Activated CD8-positive, alpha-beta T cell treated with anti-CD3 and anti-CD28 coated beads for 36 hours (primary cell): ENCODE measurements around the gene JAK1. TPM values are rescaled to one million over a fixed set of nuclear protein-coding genes. Genes with fewer than 3 reads are reported as not detected.

Experiments
- ATAC-seq: fragments of 200-7000 bp; cut with Tn5 transposase; one replicate; pipeline ENCODE4 v1.10.0; 2021; ENCODE audit warnings: mild to moderate bottlenecking, moderate library complexity
- CTCF ChIA-PET: fragments of 350-600 bp; sonication (Branson Sonifier 250); formaldehyde crosslinking; loops from one replicate; lab custom pipeline; 2021; ENCODE audit warnings: antibody characterized with exemption; lab: Charles Lee
- POLR2A ChIA-PET: fragments of 350-600 bp; sonication (Branson Sonifier 250); formaldehyde crosslinking; loops from one replicate; lab custom pipeline; 2021; ENCODE audit warnings: antibody characterized with exemption; lab: Charles Lee
- DNase-seq: peaks from one replicate; pipeline ENCODE4 v3.0.0-alpha.2; 2020
- H3K27ac Mint-ChIP-seq: one replicate; pipeline ENCODE4 v1.8.0; 2021; ENCODE audit warnings: mild to moderate bottlenecking, mixed read lengths
- H3K27me3 Mint-ChIP-seq: one replicate; pipeline ENCODE4 v1.8.0; 2021; ENCODE audit warnings: mixed read lengths
- H3K36me3 Mint-ChIP-seq: one replicate; pipeline ENCODE4 v1.8.0; 2021; ENCODE audit warnings: low read depth, mixed read lengths
- H3K4me1 Mint-ChIP-seq: one replicate; pipeline ENCODE4 v1.8.0; 2021; ENCODE audit warnings: low read depth, mixed read lengths
- H3K4me3 Mint-ChIP-seq: one replicate; pipeline ENCODE4 v1.8.0; 2021; ENCODE audit warnings: mild to moderate bottlenecking, moderate library complexity, mixed read lengths
- H3K9me3 Mint-ChIP-seq: one replicate; pipeline ENCODE4 v1.8.0; 2021; ENCODE audit warnings: mixed read lengths
- intact Hi-C: fragments of 100-400 bp; cut with micrococcal nuclease; formaldehyde crosslinking; loops from one replicate; pipeline ENCODE4 v1.10.0; 2022
- total RNA-seq, 2 experiments: library from RNA; stranded (reverse); gene quantifications; one replicate each; pipeline ENCODE4 v1.2.3, GENCODE V29; 2021
- TF ChIP-seq, protein P1 (sequence below): fragments of 200-600 bp; IDR thresholded peaks from one replicate; pipeline ENCODE4 v1.8.0; 2022; ENCODE audit warnings: antibody characterized with exemption, mild to moderate bottlenecking

JAK1 gene
- total RNA-seq, 2 experiments from 2014 or later, result 96.3 to 108 TPM

DNA sequence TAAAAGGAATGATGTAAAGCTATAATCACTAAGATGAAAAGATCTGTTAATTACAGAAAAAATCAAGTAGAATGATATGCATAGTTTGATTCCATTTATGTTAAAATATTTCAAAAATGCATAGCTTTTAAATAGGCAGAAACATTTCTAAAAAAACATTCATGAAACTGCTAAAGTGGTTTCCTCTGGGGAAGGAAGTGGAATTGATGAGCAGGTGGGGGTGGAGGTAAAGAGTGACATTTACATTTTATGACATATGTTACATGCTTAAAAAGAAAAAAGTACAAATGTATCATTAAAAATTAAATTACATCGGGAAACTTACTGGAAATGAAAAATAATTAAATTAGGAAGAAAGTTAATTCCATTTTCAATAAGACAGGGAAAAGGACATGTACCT is 42.8 kb upstream of the JAK1 start:
- Mint-ChIP-seq H3K4me1 (peaks cover 34% of the 10 kb centered on the region), H3K27me3 (no peaks in the 10 kb centered on the region), H3K4me3 (peak overlapping the region; percentile 20), H3K36me3 (peaks cover 12% of the 10 kb centered on the region), H3K27ac (peak overlapping the region; percentile 90), H3K9me3 (peaks cover 4% of the 10 kb centered on the region)
- TF ChIP-seq, protein P1, sequence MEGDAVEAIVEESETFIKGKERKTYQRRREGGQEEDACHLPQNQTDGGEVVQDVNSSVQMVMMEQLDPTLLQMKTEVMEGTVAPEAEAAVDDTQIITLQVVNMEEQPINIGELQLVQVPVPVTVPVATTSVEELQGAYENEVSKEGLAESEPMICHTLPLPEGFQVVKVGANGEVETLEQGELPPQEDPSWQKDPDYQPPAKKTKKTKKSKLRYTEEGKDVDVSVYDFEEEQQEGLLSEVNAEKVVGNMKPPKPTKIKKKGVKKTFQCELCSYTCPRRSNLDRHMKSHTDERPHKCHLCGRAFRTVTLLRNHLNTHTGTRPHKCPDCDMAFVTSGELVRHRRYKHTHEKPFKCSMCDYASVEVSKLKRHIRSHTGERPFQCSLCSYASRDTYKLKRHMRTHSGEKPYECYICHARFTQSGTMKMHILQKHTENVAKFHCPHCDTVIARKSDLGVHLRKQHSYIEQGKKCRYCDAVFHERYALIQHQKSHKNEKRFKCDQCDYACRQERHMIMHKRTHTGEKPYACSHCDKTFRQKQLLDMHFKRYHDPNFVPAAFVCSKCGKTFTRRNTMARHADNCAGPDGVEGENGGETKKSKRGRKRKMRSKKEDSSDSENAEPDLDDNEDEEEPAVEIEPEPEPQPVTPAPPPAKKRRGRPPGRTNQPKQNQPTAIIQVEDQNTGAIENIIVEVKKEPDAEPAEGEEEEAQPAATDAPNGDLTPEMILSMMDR, result no peak
- intact Hi-C loops, result no loop called here
- ATAC-seq, result peak; percentile 40
- peak; percentile 51 for DNase-seq
- CTCF ChIA-PET, result interaction anchor here (1.2 to 1.6 kb wide), 2 partner anchors 9 to 66 kb away, joined by 3 read pairs; no protein-coding TSS in a partner anchor
- POLR2A ChIA-PET, result no interaction called here

DNA sequence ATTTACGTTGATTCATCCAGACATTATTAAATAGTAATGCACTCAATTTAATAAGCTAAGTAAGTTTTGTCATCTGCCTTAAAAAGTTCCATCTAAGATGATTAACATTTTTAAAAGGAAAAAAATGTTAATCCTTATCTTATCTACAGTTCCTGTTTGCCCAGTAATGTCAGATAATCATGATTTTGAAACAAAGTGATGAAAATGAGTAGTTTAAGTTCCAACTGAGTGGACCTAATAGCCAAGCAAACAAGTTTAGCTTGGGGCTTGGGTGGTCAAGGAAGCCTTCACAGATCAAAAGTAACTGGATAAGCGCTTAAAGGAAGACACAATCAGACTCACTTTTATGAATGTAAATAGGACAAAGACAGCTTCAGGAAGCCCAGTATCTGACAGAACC is 40.5 kb upstream of the JAK1 start:
- Mint-ChIP-seq H3K4me3 (no peak overlapping the region), H3K9me3 (peaks cover 4% of the 10 kb centered on the region), H3K4me1 (peaks cover 42% of the 10 kb centered on the region), H3K27ac (no peak overlapping the region), H3K36me3 (peaks cover 11% of the 10 kb centered on the region), H3K27me3 (peaks cover 1% of the 10 kb centered on the region)
- intact Hi-C loops, result no loop called here
- TF ChIP-seq, protein P1, result no peak
- ATAC-seq (no peak), DNase-seq (no peak)
- ChIA-PET POLR2A (no interaction called here), CTCF (no interaction called here)

DNA sequence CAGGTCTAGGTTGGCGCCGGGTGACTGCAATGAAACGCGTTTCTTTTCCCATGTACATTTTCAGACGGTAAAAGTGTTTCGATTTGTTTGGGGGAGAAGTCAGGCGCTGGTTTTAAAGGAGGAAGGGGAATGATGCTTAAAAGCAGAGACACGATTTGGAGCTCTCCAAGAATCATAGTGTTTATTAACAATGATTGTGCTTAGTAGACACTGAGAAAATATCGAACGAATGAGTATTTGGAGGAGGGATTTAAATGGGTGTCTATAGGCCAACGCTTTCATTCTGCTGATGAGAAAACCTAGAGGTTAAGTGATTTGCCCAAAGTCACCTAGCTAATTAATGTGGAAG is 36.9 kb upstream of the JAK1 start:
- Mint-ChIP-seq H3K4me3 (peak overlapping the region; percentile 57), H3K4me1 (peaks cover 27% of the 10 kb centered on the region), H3K27me3 (peaks cover 1% of the 10 kb centered on the region), H3K9me3 (peaks cover 6% of the 10 kb centered on the region), H3K36me3 (peaks cover 2% of the 10 kb centered on the region), H3K27ac (peak overlapping the region; percentile 63)
- ChIA-PET CTCF (interaction anchor here (1.5 to 1.8 kb wide), 2 partner anchors 9 to 72 kb away, joined by 3 to 12 read pairs; no protein-coding TSS in a partner anchor), POLR2A (interaction anchor here (0.9 to 2.5 kb wide), 6 partner anchors 8 to 68 kb away, joined by 3 to 7 read pairs (median 4); no protein-coding TSS in a partner anchor)
- TF ChIP-seq, protein P1, result no peak
- no peak for ATAC-seq
- intact Hi-C loops, result loop anchor here (5.0 kb wide), 2 partner anchors 36 to 64 kb away; partner anchors contain the start of gene JAK1
- DNase-seq, result no peak

DNA sequence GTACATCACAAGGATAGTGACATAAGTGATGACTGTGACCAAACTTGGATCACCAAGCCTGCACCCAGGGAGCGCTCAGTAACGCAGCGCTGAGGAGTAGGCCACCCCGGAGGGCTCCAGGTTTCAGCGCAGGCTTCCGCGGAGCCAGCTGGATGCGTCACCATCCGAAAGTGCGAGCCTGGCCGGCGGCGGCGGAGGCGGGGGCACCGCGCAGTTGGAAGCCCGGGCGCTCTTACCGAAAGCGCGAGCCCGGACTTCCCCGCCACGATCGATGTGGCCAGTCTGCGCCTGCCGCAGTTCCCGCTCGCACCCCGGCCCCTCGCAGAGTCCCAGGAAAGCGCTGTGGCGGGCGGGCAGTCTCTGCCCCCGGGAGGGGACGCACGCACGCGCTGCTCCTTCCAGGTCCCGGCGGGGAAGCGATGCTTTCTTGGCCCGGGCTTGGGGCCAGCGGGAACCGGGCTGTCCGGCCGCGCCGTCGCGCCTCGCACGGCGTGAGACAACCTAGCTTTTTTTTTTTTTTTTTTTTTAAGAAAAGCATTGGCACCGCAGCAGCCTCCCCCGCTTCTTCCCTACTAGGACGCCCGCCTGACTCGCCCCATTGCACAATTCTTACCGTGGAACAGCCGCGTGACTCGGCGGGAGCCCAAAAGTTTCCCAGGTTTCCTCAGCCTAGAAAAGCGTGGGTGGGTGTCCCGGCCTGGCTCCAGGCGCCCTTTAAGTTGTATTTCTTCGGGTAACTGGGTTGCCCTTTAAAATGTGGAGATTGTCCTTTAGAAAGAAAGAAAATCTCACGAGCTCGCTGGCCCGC is 36.4 kb upstream of the JAK1 start:
- H3K36me3 Mint-ChIP-seq, result peaks cover 2% of the 10 kb centered on the region
- H3K9me3 Mint-ChIP-seq, result peaks cover 6% of the 10 kb centered on the region
- peaks cover 27% of the 10 kb centered on the region for H3K4me1 Mint-ChIP-seq
- ATAC-seq (peak; percentile 87), DNase-seq (peak; percentile 85)
- H3K4me3 Mint-ChIP-seq, result peak overlapping the region; percentile 57
- H3K27me3 Mint-ChIP-seq, result peaks cover 1% of the 10 kb centered on the region
- H3K27ac Mint-ChIP-seq, result peak overlapping the region; percentile 67
- ChIA-PET POLR2A (interaction anchor here (0.9 to 2.5 kb wide), 10 partner anchors 9 to 67 kb away, joined by 3 to 7 read pairs (median 3); no protein-coding TSS in a partner anchor), CTCF (interaction anchor here (0.7 to 1.8 kb wide), 5 partner anchors 9 to 176 kb away, joined by 3 to 12 read pairs (median 3); no protein-coding TSS in a partner anchor)
- intact Hi-C loops, result loop anchor here (5.0 kb wide), 2 partner anchors 35 to 65 kb away; partner anchors contain the start of gene JAK1
- TF ChIP-seq, protein P1, result no peak
